Measurements from ENCODE around the gene MUC2. TPM values are rescaled to one million over a fixed set of nuclear protein-coding genes. Genes with fewer than 3 reads are reported as not detected.

Gene MUC2
- total and polyA plus RNA-seq, 2 of the 4 experiments (the other 2 are of a cell fraction), result not detected

DNA sequence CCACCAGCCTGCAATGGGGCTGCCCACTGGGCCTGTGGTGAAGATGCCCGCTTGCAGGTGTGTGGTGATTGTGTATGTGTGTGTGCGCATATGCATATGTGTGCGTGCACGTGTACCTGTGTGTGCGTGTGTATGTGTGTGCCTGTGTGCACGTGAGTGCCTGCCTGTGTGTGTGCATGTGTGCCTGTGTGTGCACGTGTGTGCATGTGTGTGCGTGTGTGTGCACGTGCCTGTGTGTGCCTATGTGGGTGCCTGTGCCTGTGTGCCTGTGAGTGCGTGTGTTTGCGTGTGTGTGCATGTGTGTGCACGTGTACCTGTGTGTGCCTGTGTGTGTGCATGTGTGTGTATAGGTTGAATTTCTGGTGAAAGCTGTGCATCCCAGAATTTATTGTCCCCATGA lies 35.8 kb upstream of the MUC2 start:
- no peak overlapping the region for H3K27ac ChIP-seq (ENCODE audit: insufficient read depth, low read length)
- H3K36me3 ChIP-seq (ENCODE audit: control insufficient read depth, insufficient read depth, low read length), result no peaks in the 10 kb centered on the region
- no peak overlapping the region for H3K4me2 ChIP-seq (ENCODE audit: low read depth, low read length)
- no peak for ATAC-seq (ENCODE audit: low read depth)
- POLR2A ChIA-PET (ENCODE audit: unreplicated experiment), result no interaction called here
- no peaks in the 10 kb centered on the region for H4K20me1 ChIP-seq (ENCODE audit: insufficient read depth, low read length)
- H3K9me3 ChIP-seq (ENCODE audit: control insufficient read depth, insufficient read depth, low read length), result no peaks in the 10 kb centered on the region
- no peak overlapping the region for H2BK5ac ChIP-seq (ENCODE audit: low read depth, low read length, poor library complexity, severe bottlenecking)
- H3K9ac ChIP-seq (ENCODE audit: low read depth, low read length), result no peak overlapping the region
- no peak overlapping the region for H4K8ac ChIP-seq (ENCODE audit: low read depth in 2 of 2, low read length in 2 of 2)
- H3K4ac ChIP-seq (ENCODE audit: low read depth, low read length), result no peak overlapping the region
- no peak overlapping the region for H2BK20ac ChIP-seq (ENCODE audit: low read depth, low read length)
- H3K23ac ChIP-seq (ENCODE audit: low read depth, low read length), result no peak overlapping the region
- H3K79me1 ChIP-seq (ENCODE audit: low read depth in 1 of 2, low read length in 2 of 2), result no peaks in the 10 kb centered on the region
- H3K56ac ChIP-seq (ENCODE audit: extremely low read depth, insufficient read depth, low read length), result no peak overlapping the region
- no peak for TF ChIP-seq BHLHE40 (IDR thresholded peaks at IDR 0.05; ENCODE audit: low read depth, low read length)
- TF ChIP-seq ELK1 (IDR thresholded peaks at IDR 0.05; ENCODE audit: borderline replicate concordance, low read depth, low read length), result no peak
- TF ChIP-seq RAD21 (IDR thresholded peaks at IDR 0.05; ENCODE audit: low read length), result no peak
- TF ChIP-seq MAFK (IDR thresholded peaks at IDR 0.05; ENCODE audit: low read depth, low read length), result no peak
- TF ChIP-seq RFX5 (IDR thresholded peaks at IDR 0.05; ENCODE audit: low read depth, low read length), result no peak
- TF ChIP-seq FOS (IDR thresholded peaks at IDR 0.05; ENCODE audit: low read depth, low read length), result no peak
- no peak for TF ChIP-seq MXI1 (IDR thresholded peaks at IDR 0.05; ENCODE audit: borderline replicate concordance, low read depth, low read length)
- no peak for TF ChIP-seq MAZ (IDR thresholded peaks at IDR 0.05; ENCODE audit: borderline replicate concordance, low read depth, low read length)
- no peak for TF ChIP-seq CEBPB (IDR thresholded peaks at IDR 0.05; ENCODE audit: low read depth, low read length)
- TF ChIP-seq, protein P1, sequence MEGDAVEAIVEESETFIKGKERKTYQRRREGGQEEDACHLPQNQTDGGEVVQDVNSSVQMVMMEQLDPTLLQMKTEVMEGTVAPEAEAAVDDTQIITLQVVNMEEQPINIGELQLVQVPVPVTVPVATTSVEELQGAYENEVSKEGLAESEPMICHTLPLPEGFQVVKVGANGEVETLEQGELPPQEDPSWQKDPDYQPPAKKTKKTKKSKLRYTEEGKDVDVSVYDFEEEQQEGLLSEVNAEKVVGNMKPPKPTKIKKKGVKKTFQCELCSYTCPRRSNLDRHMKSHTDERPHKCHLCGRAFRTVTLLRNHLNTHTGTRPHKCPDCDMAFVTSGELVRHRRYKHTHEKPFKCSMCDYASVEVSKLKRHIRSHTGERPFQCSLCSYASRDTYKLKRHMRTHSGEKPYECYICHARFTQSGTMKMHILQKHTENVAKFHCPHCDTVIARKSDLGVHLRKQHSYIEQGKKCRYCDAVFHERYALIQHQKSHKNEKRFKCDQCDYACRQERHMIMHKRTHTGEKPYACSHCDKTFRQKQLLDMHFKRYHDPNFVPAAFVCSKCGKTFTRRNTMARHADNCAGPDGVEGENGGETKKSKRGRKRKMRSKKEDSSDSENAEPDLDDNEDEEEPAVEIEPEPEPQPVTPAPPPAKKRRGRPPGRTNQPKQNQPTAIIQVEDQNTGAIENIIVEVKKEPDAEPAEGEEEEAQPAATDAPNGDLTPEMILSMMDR (conservative IDR thresholded peaks at IDR 0.05; ENCODE audit: low read depth, low read length), result no peak
- TF ChIP-seq SMC3 (IDR thresholded peaks at IDR 0.05; ENCODE audit: low read depth, low read length), result no peak
- no peak for TF ChIP-seq POLR2A (IDR thresholded peaks at IDR 0.05; ENCODE audit: low read depth, low read length)
- no peak for TF ChIP-seq USF2 (IDR thresholded peaks at IDR 0.05; ENCODE audit: low read depth, low read length)
- TF ChIP-seq RCOR1 (IDR thresholded peaks at IDR 0.05; ENCODE audit: insufficient replicate concordance, low read length), result no peak
- TF ChIP-seq NFE2L2 (IDR thresholded peaks at IDR 0.05; ENCODE audit: low read depth, low read length), result no peak
- no peak for TF ChIP-seq CHD1 (IDR thresholded peaks at IDR 0.05; ENCODE audit: low read depth, low read length)
- in situ Hi-C loops (cut with MboI; ENCODE audit: low sequenced_read_pairs), result no loop called here
- no peak overlapping the region for H2BK120ac ChIP-seq (ENCODE audit: low read depth, low read length)
- no peak overlapping the region for H3K4me3 ChIP-seq (ENCODE audit: insufficient read depth, low read depth, low read length)
- BruUV-seq (replicated peaks), result no TSS peak
- no peak overlapping the region for H2AK5ac ChIP-seq (ENCODE audit: low read depth, low read length)
- dilution Hi-C loops (cut with HindIII; ENCODE audit: low sequenced_read_pairs, unreplicated experiment), result no loop called here
- H4K91ac ChIP-seq (ENCODE audit: insufficient read depth, low read depth, low read length), result no peak overlapping the region
- no peaks in the 10 kb centered on the region for H3K4me1 ChIP-seq (ENCODE audit: control insufficient read depth, insufficient read depth, low read length)
- DNase-seq, result no peak
- no peak overlapping the region for H2BK15ac ChIP-seq (ENCODE audit: low read depth, low read length)
- no peak overlapping the region for H3K18ac ChIP-seq (ENCODE audit: low read depth, low read length)
- H2AFZ ChIP-seq (replicated peaks; ENCODE audit: low read length, poor library complexity), result no peak overlapping the region
- no peak overlapping the region for H4K5ac ChIP-seq (ENCODE audit: low read depth, low read length)
- intact Hi-C loops (cut with micrococcal nuclease), result no loop called here
- H3K9me1 ChIP-seq (ENCODE audit: insufficient read depth, low read length), result no peaks in the 10 kb centered on the region
- peaks cover 14% of the 10 kb centered on the region for H3K27me3 ChIP-seq (ENCODE audit: control insufficient read depth, insufficient read depth, low read length)
- 77% methylated on average over 8 of the region's 12 CpGs; no CpG with 5 or more reads in 1 of the 2 experiments for WGBS, 2 experiments (ENCODE audit: extremely low coverage in 2 of 2, insufficient read length in 1 of 2)
- no peak overlapping the region for H3K14ac ChIP-seq (replicated peaks; ENCODE audit: low read depth, low read length)
- CTCF ChIA-PET, result no interaction called here
- H2AK9ac ChIP-seq (replicated peaks; ENCODE audit: low read depth, low read length, poor library complexity), result no peak overlapping the region

Data from IMR-90 (cell line).